Common myeloid progenitor, CD34-positive (primary cell): ENCODE results near the gene KCNT2.

Experiments used
- CTCF ChIA-PET: fragments of 350-600 bp; sonication (Branson Sonifier 250); formaldehyde crosslinking; loops from one replicate; lab custom pipeline; 2021; ENCODE audit warnings: antibody characterized with exemption; lab: Charles Lee
- POLR2A ChIA-PET: fragments of 350-600 bp; sonication (Branson Sonifier 250); formaldehyde crosslinking; loops from one replicate; lab custom pipeline; 2021; ENCODE audit warnings: antibody characterized with exemption; lab: Charles Lee
- DNase-seq, 3 donors: peaks; one replicate each; pipeline versions ENCODE4 v3.0.0 to v3.0.0-alpha.2; 2013
- H3K27ac ChIP-seq, 2 experiments: 1 replicate in 1 of 2; 2 replicates in 1 of 2; pipeline ENCODE4 v1.7.0; 2013; ENCODE audit warnings: inconsistent platforms in 2 of 2, low read length in 2 of 2, mild to moderate bottlenecking in 2 of 2, low read depth in 1 of 2, moderate library complexity in 1 of 2; ENCODE audit not compliant: severe bottlenecking in 2 of 2, insufficient read depth in 1 of 2, poor library complexity in 1 of 2
- H3K27me3 ChIP-seq, 5 experiments: replicated peaks in 2 of 5; 1 replicate in 3 of 5; 2 replicates in 2 of 5; pipeline versions ENCODE4 v1.6.1 to v1.7.0; 2013; ENCODE audit warnings: low read length in 4 of 5, mild to moderate bottlenecking in 2 of 5, moderate library complexity in 2 of 5, inconsistent platforms in 1 of 5; ENCODE audit not compliant: insufficient read depth in 5 of 5, control insufficient read depth in 4 of 5
- H3K36me3 ChIP-seq, 4 experiments: 1 replicate in 2 of 4; 2 replicates in 2 of 4; pipeline versions ENCODE4 v1.6.1 to v1.7.0; 2013; ENCODE audit warnings: low read length in 3 of 4, control low read depth in 1 of 4, mild to moderate bottlenecking in 1 of 4; ENCODE audit not compliant: control insufficient read depth in 4 of 4, insufficient read depth in 4 of 4
- H3K4me1 ChIP-seq, 4 experiments: 1 replicate in 3 of 4; 2 replicates in 1 of 4; pipeline versions ENCODE4 v1.6.1 to v1.7.1; 2013; ENCODE audit warnings: low read length in 3 of 4, mild to moderate bottlenecking in 3 of 4, control low read depth in 1 of 4, inconsistent platforms in 1 of 4, moderate library complexity in 1 of 4; ENCODE audit not compliant: control insufficient read depth in 4 of 4, insufficient read depth in 4 of 4; ENCODE audit errors: control extremely low read depth in 1 of 4
- H3K4me3 ChIP-seq, 7 experiments: 1 replicate in 4 of 7; 2 replicates in 3 of 7; pipeline versions ENCODE4 v1.5.1 to v1.7.0; 2013; ENCODE audit warnings: mild to moderate bottlenecking in 7 of 7, low read length in 6 of 7, moderate library complexity in 6 of 7, inconsistent platforms in 2 of 7, low read depth in 2 of 7, control low read depth in 1 of 7; ENCODE audit not compliant: insufficient read depth in 4 of 7, control insufficient read depth in 1 of 7; ENCODE audit errors: extremely low read depth in 1 of 7
- H3K9me3 ChIP-seq, 5 experiments: 1 replicate in 4 of 5; 2 replicates in 1 of 5; pipeline versions ENCODE4 v1.6.1 to v1.7.1; 2013; ENCODE audit warnings: low read length in 4 of 5, mild to moderate bottlenecking in 2 of 5, inconsistent platforms in 1 of 5, low read depth in 1 of 5, moderate library complexity in 1 of 5; ENCODE audit not compliant: control insufficient read depth in 4 of 5, insufficient read depth in 2 of 5; ENCODE audit errors: control extremely low read depth in 1 of 5
- WGBS: methylation state at CpG from one replicate; pipeline ENCODE4 v1.1.5; 2013; ENCODE audit not compliant: insufficient coverage; 5-methylcytosine and 5-hydroxymethylcytosine counted together

The KCNT2 gene

GRCh38 chr1:196366817-196367495 is 241.3 kb downstream of the KCNT2 start:
- POLR2A ChIA-PET: no interaction called here
- no CpG with 5 or more reads among the region's 5 CpGs for WGBS
- H3K27me3 ChIP-seq: no peaks in the 10 kb centered on the region
- no peak overlapping the region for H3K27ac ChIP-seq
- no peaks in the 10 kb centered on the region for H3K36me3 ChIP-seq
- CTCF ChIA-PET: no interaction called here
- H3K4me3 ChIP-seq: peak overlapping the region in 2 of 7 experiments; percentile 6 to 17
- DNase-seq: peak; percentile 25 to 71 (median 60)
- H3K9me3 ChIP-seq: no peaks in the 10 kb centered on the region
- H3K4me1 ChIP-seq: peaks cover 5 to 12% (median 8%) of the 10 kb centered on the region in 4 experiments

- ChIA-PET CTCF (no interaction called here), POLR2A (no interaction called here)
- H3K27ac ChIP-seq: no peak overlapping the region
- no peaks in the 10 kb centered on the region for H3K27me3 ChIP-seq
- DNase-seq: no peak
- 83% methylated on average over 1 of the region's 5 CpGs for WGBS
- peaks cover 0 to under 1% (median under 1%) of the 10 kb centered on the region in 4 experiments for H3K4me1 ChIP-seq
- no peaks in the 10 kb centered on the region for H3K9me3 ChIP-seq
- no peak overlapping the region for H3K4me3 ChIP-seq
- H3K36me3 ChIP-seq: no peaks in the 10 kb centered on the region
Measured at GRCh38 chr1:196361112-196361714, 247.0 kb downstream of the KCNT2 start.

- H3K27me3 ChIP-seq: no peaks in the 10 kb centered on the region
- no peak overlapping the region for H3K4me3 ChIP-seq
- no peak for DNase-seq
- H3K9me3 ChIP-seq: no peaks in the 10 kb centered on the region
- POLR2A ChIA-PET: no interaction called here
- no peak overlapping the region for H3K27ac ChIP-seq
- CTCF ChIA-PET: interaction anchor here (1.6 kb wide), 1 partner anchor 252 kb away, joined by 4 read pairs; no protein-coding TSS in a partner anchor
- whole genome bisulfite sequencing: no CpG with 5 or more reads among the region's 1 CpG
- no peaks in the 10 kb centered on the region for H3K4me1 ChIP-seq
- H3K36me3 ChIP-seq: no peaks in the 10 kb centered on the region
Measured at GRCh38 chr1:196357913-196358312, 250.3 kb downstream of the KCNT2 start.

GRCh38 chr1:196355206-196355786 is 252.9 kb downstream of the KCNT2 start:
- H3K27ac ChIP-seq: no peak overlapping the region
- H3K27me3 ChIP-seq: no peaks in the 10 kb centered on the region
- H3K36me3 ChIP-seq: no peaks in the 10 kb centered on the region
- CTCF ChIA-PET: interaction anchor here (0.7 to 4.0 kb wide), 10 partner anchors 9 to 307 kb away, joined by 3 to 33 read pairs (median 4); partner anchors contain the start of gene CFH
- POLR2A ChIA-PET: no interaction called here
- WGBS: 100% methylated on average over 1 of the region's 3 CpGs
- H3K4me1 ChIP-seq: no peaks in the 10 kb centered on the region
- no peaks in the 10 kb centered on the region for H3K9me3 ChIP-seq
- peak; percentile 34 to 52 (median 36) for DNase-seq
- no peak overlapping the region for H3K4me3 ChIP-seq

GRCh38 chr1:196344453-196344852 is 263.8 kb downstream of the KCNT2 start:
- POLR2A ChIA-PET: no interaction called here
- Histone ChIP-seq H3K27ac (no peak overlapping the region), H3K4me3 (no peak overlapping the region), H3K36me3 (no peaks in the 10 kb centered on the region), H3K9me3 (no peaks in the 10 kb centered on the region), H3K4me1 (no peaks in the 10 kb centered on the region), H3K27me3 (no peaks in the 10 kb centered on the region)
- CTCF ChIA-PET: interaction anchor here (0.8 to 1.0 kb wide), 2 partner anchors 11 to 35 kb away, joined by 3 to 4 read pairs; no protein-coding TSS in a partner anchor
- DNase-seq: no peak
- no CpG with 5 or more reads among the region's 2 CpGs for WGBS

- no CpG with 5 or more reads among the region's 1 CpG for WGBS
- DNase-seq: no peak
- ChIA-PET CTCF (interaction anchor here (0.7 to 1.5 kb wide), 3 partner anchors 12 to 336 kb away, joined by 3 to 5 read pairs (median 3); no protein-coding TSS in a partner anchor), POLR2A (no interaction called here)
- H3K4me1 ChIP-seq: no peaks in the 10 kb centered on the region
- H3K9me3 ChIP-seq: no peaks in the 10 kb centered on the region
- no peak overlapping the region for H3K27ac ChIP-seq
- H3K4me3 ChIP-seq: no peak overlapping the region
- no peaks in the 10 kb centered on the region for H3K27me3 ChIP-seq
- no peaks in the 10 kb centered on the region for H3K36me3 ChIP-seq
Measured at GRCh38 chr1:196324345-196324744, 283.9 kb downstream of the KCNT2 start.

- no peak overlapping the region for H3K27ac ChIP-seq
- H3K9me3 ChIP-seq: no peaks in the 10 kb centered on the region
- DNase-seq: no peak
- no peaks in the 10 kb centered on the region for H3K27me3 ChIP-seq
- H3K36me3 ChIP-seq: no peaks in the 10 kb centered on the region
- H3K4me1 ChIP-seq: no peaks in the 10 kb centered on the region
- no peak overlapping the region for H3K4me3 ChIP-seq
- POLR2A ChIA-PET: no interaction called here
- WGBS: no CpG with 5 or more reads among the region's 3 CpGs
- CTCF ChIA-PET: interaction anchor here (0.7 to 1.5 kb wide), 3 partner anchors 12 to 337 kb away, joined by 3 to 5 read pairs (median 3); no protein-coding TSS in a partner anchor
Measured at GRCh38 chr1:196323869-196324268, 284.4 kb downstream of the KCNT2 start.
